NCI-H1417 (cell line): ENCODE measurements around the gene TNPO2.
"Not testable (repeated sequence)": the region's sequence is repeated elsewhere in the genome, so short reads cannot be mapped to it uniquely, and the experiment has no call there.

Source experiments
- DNase-seq, 3 experiments: peaks; one replicate each; lab custom pipeline; 2025; lab: John Stamatoyannopoulos, UW

Gene TNPO2

DNA sequence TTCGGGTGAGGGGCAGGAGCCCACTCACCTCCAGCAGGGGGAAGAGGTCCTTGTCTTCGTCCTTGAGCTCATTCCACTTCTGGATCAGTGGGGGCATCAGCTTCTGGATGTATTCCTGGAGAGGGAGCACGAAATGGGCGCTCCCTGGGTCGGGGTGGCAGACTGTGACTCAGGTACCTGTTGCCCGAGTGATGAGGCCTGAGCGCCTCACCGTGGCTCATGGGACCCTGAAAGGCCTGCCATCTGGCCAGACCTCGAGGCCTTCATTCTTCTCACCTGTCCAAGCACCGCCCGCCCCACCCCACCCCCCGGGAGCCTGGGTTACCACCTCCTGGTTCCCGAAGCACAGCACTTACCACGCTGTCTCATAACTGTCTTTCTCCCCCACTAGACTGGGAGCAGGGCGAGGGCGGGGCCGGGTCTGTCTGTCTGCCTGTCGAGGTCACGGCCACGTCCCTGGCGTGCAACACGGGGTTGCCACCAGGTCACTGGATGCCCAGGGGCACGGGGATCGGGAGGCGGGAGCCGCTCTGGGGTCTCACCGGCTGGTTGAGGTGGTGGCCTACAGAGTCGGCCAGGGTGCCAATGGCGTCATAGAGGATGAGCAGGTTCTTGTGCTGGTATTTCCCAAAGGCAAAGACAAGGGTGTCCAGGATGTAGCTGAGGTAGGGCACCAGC, 17.9 kb downstream of the TNPO2 start:
- DNase-seq = no peak

DNA sequence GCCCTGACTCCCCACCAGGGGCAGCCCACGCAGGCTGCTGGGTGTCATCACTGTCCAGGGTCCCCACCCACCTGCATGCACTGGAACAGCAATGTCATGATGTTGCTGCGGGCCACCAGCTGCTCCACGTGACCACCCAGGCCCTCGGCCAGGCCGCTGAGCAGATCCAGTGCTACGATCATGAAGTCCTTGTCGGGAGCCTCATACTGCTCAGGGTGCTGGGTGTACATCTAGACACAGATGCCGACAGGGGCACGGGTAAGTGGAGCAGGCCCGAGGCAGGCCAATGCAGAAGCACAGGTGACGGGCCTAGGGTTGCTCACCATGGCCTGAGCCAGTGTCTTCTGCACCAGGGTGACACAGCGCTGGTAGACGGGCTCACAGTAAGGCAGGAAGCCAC, 18.6 kb downstream of the TNPO2 start:
- DNase-seq = no peak

DNA sequence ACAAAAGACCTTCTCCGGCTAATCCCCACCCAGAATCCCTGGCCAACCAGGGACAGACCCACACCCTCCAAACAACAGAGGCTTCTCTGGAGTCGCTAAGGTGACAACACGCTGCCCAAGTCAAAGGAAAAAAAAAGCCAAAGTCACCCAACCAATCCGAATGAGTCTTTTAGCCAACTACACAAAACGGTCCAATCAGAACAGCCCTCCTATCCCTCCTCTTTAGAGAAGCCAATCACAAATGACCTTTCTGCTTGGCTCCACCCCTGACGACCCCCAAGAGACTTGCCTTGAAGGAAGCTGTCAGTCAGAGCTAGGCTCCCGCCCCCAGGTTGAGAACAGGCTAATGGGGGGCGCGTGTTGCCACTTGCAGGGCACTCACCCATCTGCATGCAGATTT, 20.7 kb downstream of the TNPO2 start:
- peak; percentile 5 to 74 (median 37) for DNase-seq

DNA sequence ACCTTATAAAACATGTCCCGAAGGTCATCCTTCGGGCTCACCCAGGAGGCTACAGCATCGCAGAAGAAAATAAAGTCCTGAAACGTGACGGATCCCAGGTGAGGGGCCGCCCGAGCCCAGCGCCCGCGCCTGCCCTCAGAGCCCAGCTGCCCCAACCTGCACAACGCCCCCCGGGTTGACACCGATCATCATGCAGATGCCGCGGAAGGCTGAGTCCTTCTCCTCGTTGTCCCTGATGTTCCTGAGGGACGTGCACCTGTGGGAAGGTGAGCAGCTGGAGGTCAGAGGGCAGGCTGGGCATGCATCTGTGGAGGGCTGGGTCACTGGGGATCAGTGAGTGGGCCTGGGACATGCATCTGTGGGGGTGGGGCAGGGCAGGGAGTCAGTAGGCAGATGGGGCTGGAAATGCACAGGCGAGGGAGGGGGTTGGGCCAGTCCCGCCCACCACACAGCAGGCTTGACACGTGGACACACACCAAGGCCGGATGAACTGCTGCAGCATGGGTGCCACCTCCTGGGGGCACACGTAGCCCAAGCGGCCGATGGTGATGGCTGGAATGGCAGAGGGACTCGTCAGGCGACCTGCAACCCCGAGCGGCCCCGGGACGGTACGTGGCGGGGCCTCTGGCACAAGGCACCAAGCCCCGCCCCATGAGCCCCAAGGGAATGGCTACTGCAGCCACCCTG, 22.0 kb downstream of the TNPO2 start:
- DNase-seq = no peak

DNA sequence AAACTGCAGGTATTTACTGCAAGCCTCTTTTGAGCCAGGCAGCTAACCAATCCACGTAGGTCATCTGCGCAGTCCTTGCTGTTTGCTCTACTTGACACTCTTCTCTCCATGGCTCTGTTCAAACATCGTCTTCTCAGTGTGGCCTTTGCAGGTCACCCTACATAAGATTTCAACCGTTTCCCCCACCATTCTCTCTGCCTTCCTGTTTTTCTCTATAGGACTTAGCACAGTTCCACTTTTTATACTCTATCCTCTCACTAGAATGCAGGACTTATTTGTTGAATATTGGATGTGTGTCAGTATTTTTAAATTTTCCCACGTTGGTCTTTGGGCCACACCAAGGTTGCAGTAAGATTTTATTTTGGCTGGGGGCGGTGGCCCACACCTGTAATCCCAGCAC, 25.6 kb downstream of the TNPO2 start:
- DNase-seq = no peak

DNA sequence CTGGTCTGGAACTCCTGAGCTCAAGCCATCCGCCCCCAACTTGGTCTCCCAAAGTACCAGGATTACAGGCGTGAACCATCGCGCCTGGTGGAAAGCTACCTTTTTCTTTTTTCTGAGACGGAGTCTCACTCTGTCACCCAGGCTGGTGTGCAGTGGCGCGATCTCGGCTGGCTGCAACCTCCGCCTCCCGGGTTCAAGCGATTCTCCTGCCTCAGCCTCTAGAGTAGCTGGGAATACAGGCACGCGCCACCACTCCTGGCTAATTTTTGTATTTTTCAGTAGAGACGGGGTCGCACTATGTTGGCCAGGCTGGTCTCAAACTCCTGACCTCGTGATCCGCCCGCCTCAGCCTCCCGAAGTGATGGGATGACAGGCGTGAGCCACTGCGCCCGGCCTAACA, 26.3 kb downstream of the TNPO2 start:
- DNase-seq = not testable (repeated sequence)

DNA sequence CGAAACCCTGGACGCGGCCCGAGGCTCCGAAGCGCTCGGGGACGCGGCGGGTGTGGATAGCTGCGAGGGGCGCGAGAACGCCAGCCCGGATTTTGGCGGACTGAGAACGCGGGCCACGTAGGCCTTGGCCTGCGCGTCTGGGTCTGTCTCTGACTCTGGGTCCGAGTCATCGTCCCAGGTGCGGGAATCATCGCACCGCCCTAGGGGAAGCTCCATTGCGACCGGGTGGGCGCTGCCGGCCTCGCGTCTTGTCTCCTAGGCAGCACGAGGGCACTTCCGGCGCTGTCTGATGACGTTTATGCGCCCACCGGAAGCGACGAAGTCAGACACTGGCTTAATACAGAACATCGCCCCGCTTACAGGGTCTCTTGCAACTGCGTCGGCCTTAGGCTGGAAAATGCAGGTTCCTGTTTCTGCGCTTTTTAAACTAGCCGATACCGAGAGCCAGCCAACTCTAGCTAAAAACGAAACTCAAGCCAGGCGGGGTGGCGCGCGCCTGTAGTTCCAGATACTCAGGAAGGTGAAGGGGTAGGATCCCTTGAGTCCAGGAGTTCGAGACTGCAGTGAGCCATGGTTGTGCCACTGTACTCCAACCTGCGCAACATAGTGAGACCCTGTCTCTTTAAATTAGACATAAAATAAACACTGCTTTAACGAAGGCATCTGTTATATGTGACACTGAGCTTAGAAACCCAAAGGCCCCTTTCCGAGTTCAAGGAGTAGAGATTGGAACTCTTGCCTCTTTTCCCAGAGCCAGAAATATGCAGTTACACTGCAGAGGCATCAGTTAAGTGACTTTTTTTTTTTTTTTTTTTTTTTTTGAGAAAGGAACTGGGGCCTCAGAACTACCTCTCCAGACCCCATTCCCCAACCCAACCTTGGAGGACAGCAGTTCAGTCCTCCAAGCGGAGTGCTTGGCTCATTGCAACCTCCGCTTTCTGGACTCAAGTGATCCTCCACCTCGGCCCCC, 27.1 kb downstream of the TNPO2 start, which contains the start of gene FBXW9:
Gene FBXW9 (minus strand): TSS at position 266 of the 970 bp plus-strand sequence. CDS start 50 bp downstream, at position 216.
- peak; percentile 93 to 98 (median 95) for DNase-seq

DNA sequence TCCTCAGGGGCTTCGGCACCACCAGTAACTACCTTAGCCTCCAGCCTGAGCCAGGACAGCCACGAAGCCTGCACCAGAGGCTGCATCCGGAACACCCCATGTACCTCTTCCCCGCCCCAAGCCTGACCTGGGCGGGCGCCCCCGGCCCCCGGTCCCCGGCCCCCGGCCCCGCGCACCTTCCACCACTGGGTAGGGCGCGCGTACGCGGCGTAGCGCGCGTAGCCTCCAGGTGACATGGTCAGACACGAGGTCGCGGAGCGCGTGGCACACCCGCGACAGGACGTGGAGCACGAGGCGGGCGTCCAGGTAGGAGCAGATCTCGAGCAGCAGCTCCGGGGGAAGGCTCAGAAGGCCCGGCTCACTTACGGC, 27.8 kb downstream of the TNPO2 start:
- no peak for DNase-seq

DNA sequence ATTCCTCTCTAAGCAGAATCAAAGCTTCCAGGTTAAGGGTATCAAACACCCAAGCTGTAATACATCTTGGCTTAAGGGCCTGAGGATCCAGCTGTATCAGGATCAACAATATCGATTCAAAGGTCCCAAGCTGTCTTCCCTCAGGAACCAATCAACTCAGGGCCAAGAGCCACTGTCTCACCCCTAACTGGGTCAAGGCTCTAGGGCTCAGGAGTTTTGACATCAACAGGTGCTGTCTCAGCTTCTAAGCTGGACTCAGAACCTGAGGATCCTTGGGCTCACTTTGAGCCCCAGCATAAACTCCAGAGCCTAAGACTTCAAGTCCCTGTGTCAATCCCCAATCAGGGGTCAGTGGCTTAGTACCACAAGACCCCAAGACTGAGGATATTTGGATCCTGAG, 28.2 kb downstream of the TNPO2 start:
- no peak for DNase-seq

DNA sequence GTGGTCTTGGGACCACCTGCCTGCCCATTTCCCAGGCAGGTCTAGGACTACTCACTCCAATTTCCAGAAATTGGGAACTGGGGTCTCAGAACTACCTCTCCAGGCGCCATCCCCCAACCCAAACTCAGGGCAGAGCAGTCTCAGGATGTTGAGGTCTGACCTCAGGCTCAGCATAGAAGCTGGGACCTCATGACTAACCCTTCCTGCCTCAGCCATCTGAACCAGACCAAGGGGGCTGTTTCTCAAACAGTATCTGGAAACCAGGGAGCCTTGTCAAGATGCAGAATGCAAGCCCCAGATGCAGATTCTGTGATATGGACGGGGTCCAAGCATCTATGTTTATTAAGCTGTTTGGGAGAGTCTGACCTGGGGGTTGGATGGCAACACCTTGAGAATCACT, 28.6 kb downstream of the TNPO2 start:
- DNase-seq = no peak

DNA sequence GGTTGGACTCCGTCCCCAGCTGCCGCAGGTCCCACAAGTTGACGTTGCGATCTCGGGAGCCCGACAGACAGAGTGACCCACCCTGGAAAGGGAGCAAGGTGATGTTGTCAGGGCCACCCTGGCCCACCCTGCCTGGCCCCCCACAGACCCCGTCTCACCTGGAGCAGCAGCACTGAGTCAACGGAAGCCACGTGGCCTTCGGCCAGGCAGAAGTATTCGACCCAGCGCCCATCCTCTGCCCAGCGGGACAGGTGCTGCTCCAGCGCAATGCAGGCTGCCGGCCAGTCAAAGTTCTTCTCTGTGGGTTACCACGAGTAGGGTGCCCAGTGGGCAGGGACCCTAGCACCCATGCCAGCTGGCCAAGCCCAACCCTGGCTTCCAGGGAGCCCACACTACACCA, 29.1 kb downstream of the TNPO2 start:
- no peak for DNase-seq

DNA sequence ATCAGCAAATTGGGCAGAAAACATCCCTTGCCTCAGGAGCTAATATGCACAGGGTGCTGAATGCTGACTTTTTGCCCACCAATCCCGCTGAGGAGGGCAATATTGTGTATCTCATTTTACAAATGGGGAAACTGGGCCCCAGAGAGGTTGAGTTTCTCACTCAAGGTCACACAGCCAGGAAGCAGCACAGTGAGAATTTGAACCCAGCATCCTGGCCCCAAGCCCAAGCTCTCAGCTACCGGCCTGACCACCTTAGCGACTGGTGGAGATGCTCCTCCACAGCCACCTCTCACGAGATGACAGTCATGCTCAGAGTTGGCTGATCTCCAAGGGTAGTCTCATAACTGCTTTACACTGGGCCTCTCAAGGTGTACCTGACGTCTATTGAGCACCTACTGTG, 30.8 kb downstream of the TNPO2 start:
- DNase-seq = no peak

DNA sequence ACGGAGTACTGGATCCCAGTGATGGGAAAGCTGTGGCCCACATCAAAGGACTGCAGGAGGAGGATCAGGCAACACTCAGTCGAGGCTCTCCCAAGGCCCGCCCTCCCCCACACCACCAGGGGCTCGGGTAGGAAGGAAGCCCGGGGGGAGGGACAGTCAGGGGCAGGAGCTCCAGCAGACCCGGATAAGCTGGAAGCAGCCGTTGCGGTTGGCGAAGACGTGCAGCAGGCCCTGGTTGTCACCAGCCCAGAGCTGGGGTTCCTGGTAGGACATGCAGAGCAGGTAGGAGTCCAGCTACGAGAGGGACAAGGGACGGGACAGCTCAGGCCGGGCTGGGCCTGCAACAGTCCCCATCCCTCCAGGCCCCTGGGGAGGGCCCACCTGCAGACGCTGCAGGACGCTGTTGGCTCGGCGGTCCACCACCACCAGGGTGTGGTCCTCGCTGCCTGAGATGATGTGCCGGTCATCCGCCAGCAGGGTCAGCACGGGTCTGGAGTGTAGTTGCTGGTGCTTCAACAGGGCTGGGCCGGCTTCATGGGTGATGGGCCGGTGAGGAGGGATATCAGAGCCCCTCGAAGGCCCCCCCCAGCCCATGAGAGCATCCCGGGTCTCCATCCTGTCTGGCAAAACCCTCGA, 34.0 kb downstream of the TNPO2 start:
- no peak for DNase-seq

DNA sequence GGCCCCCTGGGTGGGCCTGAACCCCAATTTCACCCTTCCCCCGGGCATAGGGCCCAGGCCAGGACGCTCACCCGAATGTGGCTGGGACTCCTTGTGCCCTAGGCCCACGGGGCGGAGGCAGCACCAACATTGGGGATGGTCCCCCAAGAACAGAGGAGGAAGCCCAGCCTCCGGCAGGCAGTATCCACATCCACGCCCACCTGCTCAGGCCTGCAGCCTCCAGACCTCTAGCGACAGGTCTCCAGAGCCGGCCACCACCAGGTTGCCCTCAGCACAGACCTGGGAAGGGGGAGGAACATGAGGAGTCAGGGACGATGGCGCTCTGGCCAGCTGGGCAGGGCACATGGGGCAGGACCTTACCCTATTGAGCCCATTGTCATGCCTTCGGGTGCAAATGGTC, 34.7 kb downstream of the TNPO2 start:
- DNase-seq = no peak

DNA sequence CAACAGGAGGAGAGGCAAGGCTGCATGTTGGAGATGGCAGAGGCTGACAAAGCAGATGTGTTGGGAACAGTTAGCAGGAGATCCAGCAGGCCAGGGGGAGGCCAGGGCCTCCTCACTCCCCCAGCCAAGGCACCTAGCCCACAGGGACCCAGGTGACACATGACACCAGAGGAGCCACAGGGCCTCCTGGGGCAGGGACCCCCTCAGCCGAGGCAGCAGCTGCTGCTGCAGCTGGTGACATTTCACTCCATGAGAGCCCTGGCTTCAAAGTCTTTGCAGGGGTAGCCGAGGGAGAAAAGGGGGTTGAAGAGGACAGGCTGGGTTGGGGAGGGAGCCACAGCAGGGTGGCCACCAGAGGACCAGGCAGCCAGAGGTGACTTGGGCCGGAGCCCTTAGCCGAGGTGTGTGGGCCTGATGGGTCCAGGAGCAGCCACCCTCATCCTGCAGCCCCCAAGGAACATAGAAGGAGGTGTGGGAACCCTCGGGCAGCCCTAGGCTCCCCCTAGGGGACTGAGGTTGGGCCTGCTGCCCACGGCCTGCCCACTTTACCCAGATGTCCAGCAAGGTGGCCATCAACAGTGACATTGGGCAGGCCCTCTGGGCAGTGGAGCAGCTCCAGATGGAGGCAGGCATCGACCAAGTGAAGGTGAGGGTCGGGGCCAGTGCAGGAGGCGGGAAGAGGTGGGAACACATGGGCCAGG, 36.1 kb downstream of the TNPO2 start, which contains the start of gene GNG14:
Gene GNG14 (plus strand): TSS at position 503 of the 701 bp plus-strand sequence. CDS start 51 bp downstream, at position 554.
- no peak for DNase-seq

DNA sequence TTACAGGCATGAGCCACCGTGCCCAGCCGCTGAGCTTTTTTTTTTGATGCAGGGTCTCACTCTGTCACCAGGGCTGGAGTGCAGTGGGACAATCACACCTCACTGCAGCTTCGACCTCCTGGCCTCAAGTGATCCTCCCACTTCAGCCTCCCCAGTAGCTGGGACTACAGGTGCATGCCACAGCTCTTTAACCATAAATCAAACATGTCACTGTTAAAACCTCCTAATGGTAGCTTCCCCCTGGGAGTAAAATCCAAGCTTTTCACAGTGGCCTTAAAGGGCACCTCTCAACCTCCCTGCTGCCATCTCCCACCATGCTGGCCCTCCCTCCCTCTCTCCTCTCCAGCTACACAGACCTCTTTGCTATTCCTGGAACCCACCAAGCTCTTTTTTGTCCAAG, 37.9 kb downstream of the TNPO2 start:
- DNase-seq = no peak

DNA sequence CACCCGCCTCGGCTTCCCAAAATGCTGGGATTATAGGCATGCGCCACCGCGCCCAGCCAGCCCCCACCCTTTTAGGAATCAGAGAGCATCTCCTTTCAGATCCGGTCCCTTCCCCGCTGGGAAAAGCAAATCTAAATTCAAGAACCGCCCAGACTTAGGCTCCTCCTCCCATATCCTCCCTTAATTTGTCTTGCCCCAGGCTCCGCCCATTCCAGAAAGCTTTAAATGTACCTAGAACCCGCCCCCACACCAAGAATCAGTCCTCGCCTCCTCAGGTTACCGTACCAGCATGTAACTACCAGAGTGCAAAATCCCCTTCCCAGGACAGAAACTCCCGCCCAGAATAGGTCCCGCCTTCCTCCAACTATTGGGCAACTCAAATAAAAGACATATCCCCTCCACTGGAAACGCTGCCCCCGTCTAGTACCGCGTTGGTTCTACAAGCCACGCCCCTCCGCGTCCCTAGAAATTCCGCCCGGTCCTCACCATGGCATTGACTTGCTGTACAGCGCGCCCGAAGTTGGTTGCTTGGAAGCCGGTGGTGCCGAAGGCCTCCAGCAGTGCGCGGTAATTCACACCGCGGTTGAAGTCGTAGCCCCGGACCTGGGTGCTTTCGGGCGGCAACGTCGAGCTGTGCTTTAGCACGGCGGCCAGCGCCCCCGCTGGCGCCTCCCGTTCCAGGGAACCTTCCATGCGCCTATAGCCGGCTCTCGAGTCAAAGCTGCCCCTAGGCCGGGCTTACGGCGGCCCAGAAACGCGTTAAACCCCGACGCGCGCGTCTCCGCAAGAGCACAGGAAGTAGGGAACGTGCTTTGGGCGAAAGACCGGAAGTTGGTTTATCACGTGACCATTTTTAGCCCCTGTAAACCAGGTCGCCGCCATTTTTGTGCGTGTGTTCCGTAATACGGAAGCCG, 42.4 kb downstream of the TNPO2 start, which contains the start of gene DHPS:
Gene DHPS (minus strand): TSS at position 807 of the 914 bp plus-strand sequence. CDS start 114 bp downstream, at position 693.
- peak; percentile 94 to 100 (median 97) for DNase-seq

DNA sequence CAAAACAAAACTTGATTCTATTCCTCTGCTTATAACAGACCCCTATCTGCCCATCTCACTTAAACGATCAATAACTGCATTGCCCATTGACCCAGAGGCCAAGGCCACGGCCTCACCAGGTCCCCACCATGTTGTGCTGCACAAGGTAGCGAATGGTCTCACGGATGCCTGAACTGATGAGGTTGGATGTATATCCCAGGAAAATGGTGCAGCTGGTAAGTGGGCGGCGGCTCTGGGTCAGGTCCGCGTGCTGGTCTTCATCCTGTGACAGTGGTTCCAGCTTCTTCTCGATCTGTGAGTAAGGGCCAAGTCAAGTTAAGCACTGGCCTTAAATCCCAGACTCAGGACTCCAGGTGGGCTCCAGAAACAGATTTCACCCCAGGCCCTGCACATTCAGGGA, 43.7 kb downstream of the TNPO2 start:
- no peak for DNase-seq

DNA sequence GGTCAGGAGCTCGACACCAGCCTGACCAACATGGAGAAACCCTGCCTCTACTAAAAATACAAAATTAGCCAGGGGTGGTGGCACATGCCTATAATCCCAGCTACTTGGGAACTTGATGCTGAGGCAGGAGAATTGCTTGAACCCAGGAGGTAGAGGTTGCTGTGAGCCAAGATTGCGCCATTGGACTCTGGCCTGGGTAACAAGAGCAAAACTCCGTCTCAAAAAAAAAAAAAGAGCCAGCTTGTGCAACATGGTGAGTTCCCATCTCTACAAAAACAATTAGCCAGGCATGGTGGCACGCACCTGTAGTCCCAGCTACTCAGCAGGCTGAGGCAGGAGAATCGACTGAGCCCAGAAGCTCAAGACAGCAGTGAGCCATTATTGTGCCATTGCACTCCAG, 45.7 kb downstream of the TNPO2 start:
- not testable (repeated sequence) for DNase-seq

DNA sequence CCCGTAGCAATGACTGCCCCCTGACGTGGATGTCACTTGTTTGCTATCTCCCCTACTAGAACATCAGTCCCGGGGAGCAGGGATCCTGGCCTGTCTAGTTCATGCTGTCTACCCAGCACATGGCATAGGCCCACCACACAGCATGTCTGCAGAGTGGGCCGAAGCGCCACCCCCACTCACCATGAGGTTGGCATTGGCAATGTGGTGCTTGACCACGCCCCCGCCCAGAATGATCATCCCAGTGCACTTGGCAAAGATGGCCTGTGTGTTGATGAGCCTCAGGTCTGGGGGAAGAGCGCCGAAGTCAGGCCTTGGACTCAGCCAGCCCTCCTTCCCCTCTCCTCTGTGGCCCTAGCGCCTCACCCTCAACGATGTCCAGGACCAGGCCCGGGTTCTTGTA, 46.8 kb downstream of the TNPO2 start:
- no peak for DNase-seq
